Measurements from ENCODE around the gene NGEF. TPM values are rescaled to one million over a fixed set of nuclear protein-coding genes. Genes with fewer than 3 reads are reported as not detected.

Gene NGEF
- polyA plus RNA-seq, 1 of the 3 experiments (the other 2 are of a cell fraction) = 1.4 TPM

DNA sequence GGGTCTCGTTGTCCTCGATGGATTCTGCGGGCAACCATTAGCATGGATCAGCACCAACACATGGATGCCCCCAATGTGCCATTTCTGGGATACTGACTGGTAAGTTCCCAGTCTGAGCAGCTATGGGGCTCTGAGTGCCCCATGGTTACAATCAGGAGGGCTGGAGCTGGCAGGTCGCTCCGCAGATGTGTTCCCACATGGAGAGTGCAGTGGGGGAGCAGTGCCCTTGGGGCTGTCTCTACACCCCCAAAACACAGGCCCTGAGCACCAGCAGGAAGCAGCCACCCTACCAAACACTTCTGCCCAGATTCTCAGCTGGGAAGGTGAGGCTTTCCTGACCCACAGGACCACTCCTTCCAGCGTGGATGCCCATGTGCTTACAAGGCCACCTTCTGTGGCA is 8.0 kb downstream of the NGEF start:
- Histone ChIP-seq H3K4me3 (ENCODE audit: low read depth in 2 of 2, low read length in 1 of 2) (no peak overlapping the region), H3K9ac (no peak overlapping the region), H3K36me3 (replicated peaks in 1 of 2; ENCODE audit: control insufficient read depth in 1 of 2, insufficient read depth in 2 of 2, low read length in 1 of 2) (no peaks in the 10 kb centered on the region), H2AFZ (ENCODE audit: low read depth) (no peak overlapping the region), H4K20me1 (ENCODE audit: insufficient read depth) (no peaks in the 10 kb centered on the region), H3K9me2 (no peaks in the 10 kb centered on the region), H3F3A (replicated peaks; ENCODE audit: insufficient read depth) (no peaks in the 10 kb centered on the region), H3K27ac (ENCODE audit: low read depth in 2 of 2, low read length in 1 of 2) (no peak overlapping the region), H3K4me2 (no peak overlapping the region), H3K9me3 (no peaks in the 10 kb centered on the region), H3K4me1 (ENCODE audit: control insufficient read depth in 1 of 2, insufficient read depth in 2 of 2, low read depth in 1 of 2, low read length in 1 of 2) (no peaks in the 10 kb centered on the region), H3K27me3 (ENCODE audit: insufficient read depth) (no peaks in the 10 kb centered on the region), H3K79me2 (ENCODE audit: insufficient read depth) (no peaks in the 10 kb centered on the region)
- POLR2A ChIA-PET = no interaction called here
- CTCF ChIA-PET = no interaction called here
- 71% methylated on average over 5 of the region's 6 CpGs for WGBS (ENCODE audit: low lambda C conversion rate)
- no peak for TF ChIP-seq MAX (IDR thresholded peaks at IDR 0.05; ENCODE audit: low read depth)
- TF ChIP-seq FOSL2 (IDR thresholded peaks at IDR 0.05; ENCODE audit: borderline replicate concordance, low read depth) = no peak
- no peak for TF ChIP-seq GATA2 (CRISPR knock-in tag; IDR thresholded peaks at IDR 0.05)
- no peak for TF ChIP-seq POLR2AphosphoS5 (IDR thresholded peaks at IDR 0.05; ENCODE audit: low read depth, low read length)
- no peak for TF ChIP-seq REST (IDR thresholded peaks at IDR 0.05; ENCODE audit: low read depth, low read length)
- TF ChIP-seq NFIC (IDR thresholded peaks at IDR 0.05; ENCODE audit: borderline replicate concordance) = no peak
- TF ChIP-seq JUND (IDR thresholded peaks at IDR 0.05) = no peak
- no peak for TF ChIP-seq NRF1 (IDR thresholded peaks at IDR 0.05; ENCODE audit: low read depth, low read length)
- TF ChIP-seq IRF3 (IDR thresholded peaks at IDR 0.05; ENCODE audit: low read depth, low read length) = no peak
- TF ChIP-seq FOXM1 (IDR thresholded peaks at IDR 0.05; ENCODE audit: low read depth) = no peak
- no peak for TF ChIP-seq CHD2 (IDR thresholded peaks at IDR 0.05; ENCODE audit: low read length, partially characterized antibody)
- no peak for TF ChIP-seq MXI1 (IDR thresholded peaks at IDR 0.05; ENCODE audit: low read depth, low read length)
- no peak for TF ChIP-seq TEAD4 (IDR thresholded peaks at IDR 0.05; ENCODE audit: borderline replicate concordance, insufficient read depth)
- no peak for TF ChIP-seq ELF1 (IDR thresholded peaks at IDR 0.05)
- TF ChIP-seq, protein P1, sequence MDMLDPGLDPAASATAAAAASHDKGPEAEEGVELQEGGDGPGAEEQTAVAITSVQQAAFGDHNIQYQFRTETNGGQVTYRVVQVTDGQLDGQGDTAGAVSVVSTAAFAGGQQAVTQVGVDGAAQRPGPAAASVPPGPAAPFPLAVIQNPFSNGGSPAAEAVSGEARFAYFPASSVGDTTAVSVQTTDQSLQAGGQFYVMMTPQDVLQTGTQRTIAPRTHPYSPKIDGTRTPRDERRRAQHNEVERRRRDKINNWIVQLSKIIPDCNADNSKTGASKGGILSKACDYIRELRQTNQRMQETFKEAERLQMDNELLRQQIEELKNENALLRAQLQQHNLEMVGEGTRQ (IDR thresholded peaks at IDR 0.05; ENCODE audit: borderline replicate concordance, low read depth, low read length) = no peak
- no peak for TF ChIP-seq RFX5 (IDR thresholded peaks at IDR 0.05; ENCODE audit: low read length)
- no peak for DNase-seq
